Measurements from ENCODE around the gene ADAMTSL2. TPM values are rescaled to one million over a fixed set of nuclear protein-coding genes. Genes with fewer than 3 reads are reported as not detected.

ADAMTSL2 gene
- total and polyA plus RNA-seq, 9 donors = 0.27 to 18.5 (median 1.9) TPM

- Histone ChIP-seq H3K36me3 (no peaks in the 10 kb centered on the region), H3K4me3 (no peak overlapping the region), H3K27ac (no peak overlapping the region), H3K9me3 (no peaks in the 10 kb centered on the region), H3K4me1 (ENCODE audit: insufficient read depth) (no peaks in the 10 kb centered on the region), H3K27me3 (no peaks in the 10 kb centered on the region)
- TF ChIP-seq POLR2A (IDR thresholded peaks at IDR 0.05) = no peak
- no peak for TF ChIP-seq CTCF (IDR thresholded peaks at IDR 0.05)
- TF ChIP-seq EP300 (IDR thresholded peaks at IDR 0.05) = no peak
- WGBS, 3 donors = 86 to 89% (median 87%) methylated on average over 8 to 9 of the region's 9 CpGs
- no peak for DNase-seq
- intact Hi-C loops (cut with DNase I) = no loop called here
Observed at GRCh38 chr9:133571391-133571890, 36.9 kb downstream of the ADAMTSL2 start.

GRCh38 chr9:133571896-133572595, 37.5 kb downstream of the ADAMTSL2 start:
- H3K36me3 ChIP-seq = no peaks in the 10 kb centered on the region
- intact Hi-C loops (cut with DNase I) = no loop called here
- WGBS, 3 donors = 86 to 88% (median 87%) methylated on average over 18 to 20 of the region's 20 CpGs
- H3K27ac ChIP-seq = no peak overlapping the region
- TF ChIP-seq POLR2A (IDR thresholded peaks at IDR 0.05) (no peak), CTCF (IDR thresholded peaks at IDR 0.05) (no peak), EP300 (IDR thresholded peaks at IDR 0.05) (no peak)
- H3K4me1 ChIP-seq (ENCODE audit: insufficient read depth) = peaks cover 2% of the 10 kb centered on the region
- no peaks in the 10 kb centered on the region for H3K9me3 ChIP-seq
- H3K27me3 ChIP-seq = no peaks in the 10 kb centered on the region
- DNase-seq = no peak
- H3K4me3 ChIP-seq = no peak overlapping the region

GRCh38 chr9:133572821-133573361, 38.4 kb downstream of the ADAMTSL2 start:
- no peak overlapping the region for H3K4me3 ChIP-seq
- no peaks in the 10 kb centered on the region for H3K36me3 ChIP-seq
- intact Hi-C loops (cut with DNase I) = no loop called here
- H3K4me1 ChIP-seq (ENCODE audit: insufficient read depth) = peaks cover 2% of the 10 kb centered on the region
- H3K27me3 ChIP-seq = no peaks in the 10 kb centered on the region
- DNase-seq = no peak
- H3K9me3 ChIP-seq = no peaks in the 10 kb centered on the region
- TF ChIP-seq EP300 (IDR thresholded peaks at IDR 0.05) (no peak), CTCF (IDR thresholded peaks at IDR 0.05) (no peak), POLR2A (IDR thresholded peaks at IDR 0.05) (no peak)
- H3K27ac ChIP-seq = no peak overlapping the region
- 29 to 42% (median 31%) methylated on average over 15 of the region's 15 CpGs for WGBS, 3 donors

GRCh38 chr9:133573791-133574515, 39.4 kb downstream of the ADAMTSL2 start:
- intact Hi-C loops (cut with DNase I) = no loop called here
- no peak overlapping the region for H3K4me3 ChIP-seq
- no peaks in the 10 kb centered on the region for H3K9me3 ChIP-seq
- no peak for DNase-seq
- TF ChIP-seq POLR2A (IDR thresholded peaks at IDR 0.05) (no peak), EP300 (IDR thresholded peaks at IDR 0.05) (no peak), CTCF (IDR thresholded peaks at IDR 0.05) (no peak)
- 91 to 97% (median 96%) methylated on average over 21 of the region's 21 CpGs for WGBS, 3 donors
- peaks cover 2% of the 10 kb centered on the region for H3K4me1 ChIP-seq (ENCODE audit: insufficient read depth)
- no peak overlapping the region for H3K27ac ChIP-seq
- H3K36me3 ChIP-seq = no peaks in the 10 kb centered on the region
- no peaks in the 10 kb centered on the region for H3K27me3 ChIP-seq

Measured in ovary (tissue), 9 donors.